GM12878 (cell line): Measurements from ENCODE around the gene VWA8.

Experiments
- CTCF ChIP-seq, 3 experiments: IDR thresholded peaks in 2 of 3; conservative IDR thresholded peaks in 1 of 3; 2 replicates each; pipeline ENCODE4 v1.5.1; 2011; ENCODE audit warnings: low read depth in 3 of 3, low read length in 3 of 3, mild to moderate bottlenecking in 3 of 3, control low read depth in 2 of 3, moderate library complexity in 2 of 3, inconsistent platforms in 1 of 3, mixed read lengths in 1 of 3; ENCODE audit not compliant: control insufficient read depth in 2 of 3, insufficient read depth in 1 of 3; ENCODE audit errors: extremely low read depth in 1 of 3
- POLR2A ChIP-seq: IDR thresholded peaks from 2 replicates; pipeline ENCODE4 v1.6.1; 2011; ENCODE audit warnings: low read depth, mild to moderate bottlenecking, low read length
- TF ChIP-seq, protein P1 (sequence below): IDR thresholded peaks from 2 replicates; pipeline ENCODE4 v1.6.1; 2011; ENCODE audit warnings: low read depth, low read length, improper control_type of control experiment, borderline replicate concordance

DNA sequence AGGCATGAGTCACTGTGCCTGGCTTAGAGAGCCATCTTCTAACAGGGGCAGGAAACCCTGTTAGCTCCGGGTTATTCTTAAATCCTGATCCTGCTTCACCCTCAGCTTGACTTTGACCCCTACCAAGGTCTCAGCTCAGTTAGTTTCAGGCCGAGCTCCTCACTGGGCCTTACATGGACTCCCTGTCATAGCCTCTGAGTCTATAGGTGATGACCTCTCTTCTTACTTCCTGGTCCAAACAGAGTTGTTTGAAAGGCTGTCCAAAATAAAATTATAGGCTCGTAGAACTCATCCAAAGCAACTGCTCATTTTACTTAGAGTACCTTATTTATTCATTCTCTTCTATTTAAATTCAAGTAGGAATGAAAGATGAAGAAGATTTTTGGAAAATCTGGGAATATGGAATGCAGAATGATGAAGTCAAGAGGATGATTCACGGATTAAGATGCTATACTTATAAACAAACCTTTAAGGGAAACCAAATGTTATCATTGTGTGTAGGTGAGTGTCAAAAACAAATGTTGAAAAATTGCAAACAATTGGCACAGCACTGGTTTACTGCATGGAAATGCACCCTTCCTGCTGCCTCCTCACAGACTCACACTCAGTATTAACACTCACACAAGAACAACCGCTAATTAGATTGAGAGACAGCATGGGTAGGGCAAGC is 329.5 kb downstream of the VWA8 start:
- TF ChIP-seq CTCF (IDR thresholded peaks at IDR 0.05 in 2 of 3, conservative IDR thresholded peaks at IDR 0.05 in 1 of 3; ENCODE audit: control insufficient read depth in 2 of 3, extremely low read depth in 1 of 3, insufficient read depth in 1 of 3, low read depth in 3 of 3, low read length in 3 of 3) (no peak), POLR2A (no peak)
- TF ChIP-seq, protein P1, sequence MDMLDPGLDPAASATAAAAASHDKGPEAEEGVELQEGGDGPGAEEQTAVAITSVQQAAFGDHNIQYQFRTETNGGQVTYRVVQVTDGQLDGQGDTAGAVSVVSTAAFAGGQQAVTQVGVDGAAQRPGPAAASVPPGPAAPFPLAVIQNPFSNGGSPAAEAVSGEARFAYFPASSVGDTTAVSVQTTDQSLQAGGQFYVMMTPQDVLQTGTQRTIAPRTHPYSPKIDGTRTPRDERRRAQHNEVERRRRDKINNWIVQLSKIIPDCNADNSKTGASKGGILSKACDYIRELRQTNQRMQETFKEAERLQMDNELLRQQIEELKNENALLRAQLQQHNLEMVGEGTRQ, result no peak
